Neutrophil (primary cell): ENCODE data around the gene MARK4.
"Not testable (repeated sequence)": the region's sequence is repeated elsewhere in the genome, so short reads cannot be mapped to it uniquely, and the experiment has no call there.

Experiments
- H3K27ac ChIP-seq: fragments of 200-600 bp; sonication (generic); 2 replicates; pipeline ENCODE4 v1.5.1; 2016; ENCODE audit warnings: mild to moderate bottlenecking, moderate library complexity
- H3K27me3 ChIP-seq: fragments of 200-600 bp; sonication (generic); 2 replicates; pipeline ENCODE4 v1.6.0; 2016; ENCODE audit warnings: mild to moderate bottlenecking
- H3K36me3 ChIP-seq: fragments of 200-600 bp; sonication (generic); 2 replicates; pipeline ENCODE4 v1.5.1; 2017
- H3K4me1 ChIP-seq, 2 experiments: fragments of 200-600 bp in 1 of 2; sonication (generic) in 1 of 2; 1 replicate in 1 of 2; 2 replicates in 1 of 2; pipeline versions ENCODE4 v1.5.1 to v1.6.1; 2013 to 2016; ENCODE audit warnings: low read depth in 1 of 2, low read length in 1 of 2, mild to moderate bottlenecking in 1 of 2, moderate library complexity in 1 of 2; ENCODE audit not compliant: control insufficient read depth in 1 of 2, insufficient read depth in 1 of 2
- H3K4me3 ChIP-seq, 2 experiments: fragments of 200-600 bp in 1 of 2; sonication (generic) in 1 of 2; 1 replicate in 1 of 2; 2 replicates in 1 of 2; pipeline ENCODE4 v1.5.1; 2013 to 2016; ENCODE audit warnings: low read depth in 1 of 2, low read length in 1 of 2, mild to moderate bottlenecking in 1 of 2, moderate library complexity in 1 of 2
- H3K9me3 ChIP-seq: fragments of 200-600 bp; sonication (generic); 2 replicates; pipeline ENCODE4 v1.5.1; 2016
- TF ChIP-seq, protein P1 (sequence below): fragments of 200-600 bp; sonication (generic); IDR thresholded peaks from 2 replicates; pipeline ENCODE4 v1.5.1; 2016; ENCODE audit warnings: antibody characterized with exemption

Gene MARK4

DNA sequence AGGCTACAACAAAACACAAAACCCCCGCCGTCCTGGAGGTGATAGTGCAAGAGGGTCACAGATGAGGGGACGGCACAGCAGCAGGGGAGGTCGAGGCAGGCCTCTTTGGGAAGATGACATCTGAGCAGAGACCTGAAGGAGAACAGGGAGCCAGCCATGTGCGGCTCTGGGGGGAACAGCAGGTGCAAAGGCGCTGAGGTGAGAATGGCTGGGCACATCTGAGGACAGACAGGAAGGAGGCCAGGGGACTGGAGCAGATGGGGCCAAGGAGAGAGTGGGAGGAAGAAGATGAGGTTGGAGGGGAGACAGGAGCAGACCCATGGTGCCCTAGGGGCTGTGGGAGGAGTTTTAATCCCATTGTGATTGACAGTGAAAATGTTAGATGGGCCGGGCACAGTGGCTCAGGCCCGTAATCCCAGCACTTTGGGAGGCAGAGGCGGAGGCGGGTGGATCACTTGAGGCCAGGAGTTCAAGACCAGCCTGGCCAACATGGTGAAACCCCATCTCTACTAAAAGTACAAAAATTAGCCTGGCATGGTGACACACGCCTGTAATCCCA, 73.4 kb downstream of the MARK4 start:
- Histone ChIP-seq H3K9me3 (no peaks in the 10 kb centered on the region), H3K36me3 (no peaks in the 10 kb centered on the region), H3K27ac (no peak overlapping the region), H3K4me1 (no peaks in the 10 kb centered on the region), H3K4me3 (no peak overlapping the region), H3K27me3 (peaks cover 42% of the 10 kb centered on the region)
- TF ChIP-seq, protein P1, sequence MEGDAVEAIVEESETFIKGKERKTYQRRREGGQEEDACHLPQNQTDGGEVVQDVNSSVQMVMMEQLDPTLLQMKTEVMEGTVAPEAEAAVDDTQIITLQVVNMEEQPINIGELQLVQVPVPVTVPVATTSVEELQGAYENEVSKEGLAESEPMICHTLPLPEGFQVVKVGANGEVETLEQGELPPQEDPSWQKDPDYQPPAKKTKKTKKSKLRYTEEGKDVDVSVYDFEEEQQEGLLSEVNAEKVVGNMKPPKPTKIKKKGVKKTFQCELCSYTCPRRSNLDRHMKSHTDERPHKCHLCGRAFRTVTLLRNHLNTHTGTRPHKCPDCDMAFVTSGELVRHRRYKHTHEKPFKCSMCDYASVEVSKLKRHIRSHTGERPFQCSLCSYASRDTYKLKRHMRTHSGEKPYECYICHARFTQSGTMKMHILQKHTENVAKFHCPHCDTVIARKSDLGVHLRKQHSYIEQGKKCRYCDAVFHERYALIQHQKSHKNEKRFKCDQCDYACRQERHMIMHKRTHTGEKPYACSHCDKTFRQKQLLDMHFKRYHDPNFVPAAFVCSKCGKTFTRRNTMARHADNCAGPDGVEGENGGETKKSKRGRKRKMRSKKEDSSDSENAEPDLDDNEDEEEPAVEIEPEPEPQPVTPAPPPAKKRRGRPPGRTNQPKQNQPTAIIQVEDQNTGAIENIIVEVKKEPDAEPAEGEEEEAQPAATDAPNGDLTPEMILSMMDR = no peak

DNA sequence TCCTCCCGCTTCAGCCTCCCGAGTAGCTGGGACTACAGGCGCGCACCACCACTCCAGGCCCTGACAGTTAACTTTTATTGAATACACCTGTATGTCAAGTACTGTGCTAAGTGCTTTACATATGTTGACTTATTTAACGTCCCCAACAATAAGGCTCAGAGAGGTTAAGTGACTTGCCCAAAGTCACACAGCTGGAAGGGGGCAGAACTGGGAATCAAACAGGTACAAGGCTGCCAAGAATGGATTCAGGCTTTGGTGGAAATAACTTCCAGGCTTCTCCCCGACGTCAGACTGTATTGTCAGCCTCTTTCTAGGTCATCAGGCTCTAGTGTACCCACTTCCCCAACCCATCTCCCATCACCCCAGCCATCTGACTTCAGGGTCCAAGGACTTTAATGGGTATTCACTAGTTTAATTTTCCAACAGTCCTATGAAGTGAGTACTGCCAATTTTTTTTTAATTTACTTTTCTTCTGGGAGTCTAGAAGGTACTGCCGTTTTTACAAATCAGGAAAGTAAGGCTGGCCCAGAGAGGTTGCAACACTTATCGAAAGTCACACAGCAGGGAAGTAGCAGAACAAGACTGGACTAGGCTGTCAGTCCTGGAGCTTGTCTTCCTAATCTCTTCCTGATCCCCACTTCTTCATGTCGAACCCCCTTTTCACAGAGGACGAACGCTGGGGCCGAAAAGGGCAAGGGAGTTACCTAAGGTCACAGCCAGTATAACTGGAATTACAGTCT, 76.5 kb downstream of the MARK4 start:
- Histone ChIP-seq H3K9me3 (no peaks in the 10 kb centered on the region), H3K27me3 (peaks cover 32% of the 10 kb centered on the region), H3K36me3 (no peaks in the 10 kb centered on the region), H3K27ac (no peak overlapping the region), H3K4me3 (no peak overlapping the region), H3K4me1 (no peaks in the 10 kb centered on the region)
- TF ChIP-seq, protein P1 = no peak

DNA sequence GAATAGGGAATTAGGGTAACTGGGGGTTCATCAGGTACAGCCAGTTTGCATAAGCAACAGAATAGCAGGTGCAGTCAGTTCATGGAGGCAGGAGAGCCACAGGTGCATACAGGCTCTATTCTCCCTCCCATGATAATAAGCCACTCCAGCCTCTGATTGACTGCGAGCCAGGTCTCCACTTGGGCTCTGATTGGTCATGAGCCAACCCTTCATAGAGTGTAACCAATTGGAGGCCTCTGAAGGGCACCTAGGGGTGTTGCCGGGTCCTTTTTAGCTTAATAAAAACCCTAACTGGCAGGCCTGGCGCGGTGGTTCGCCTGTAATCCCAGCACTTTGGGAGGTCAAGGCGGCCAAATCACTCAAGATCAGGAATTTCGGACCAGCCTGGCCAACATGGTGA, 80.3 kb downstream of the MARK4 start:
- TF ChIP-seq, protein P1 = no peak
- H3K27ac ChIP-seq = no peak overlapping the region
- peaks cover 6% of the 10 kb centered on the region for H3K27me3 ChIP-seq
- H3K36me3 ChIP-seq = no peaks in the 10 kb centered on the region
- H3K9me3 ChIP-seq = no peaks in the 10 kb centered on the region
- no peak overlapping the region for H3K4me3 ChIP-seq
- no peaks in the 10 kb centered on the region for H3K4me1 ChIP-seq

DNA sequence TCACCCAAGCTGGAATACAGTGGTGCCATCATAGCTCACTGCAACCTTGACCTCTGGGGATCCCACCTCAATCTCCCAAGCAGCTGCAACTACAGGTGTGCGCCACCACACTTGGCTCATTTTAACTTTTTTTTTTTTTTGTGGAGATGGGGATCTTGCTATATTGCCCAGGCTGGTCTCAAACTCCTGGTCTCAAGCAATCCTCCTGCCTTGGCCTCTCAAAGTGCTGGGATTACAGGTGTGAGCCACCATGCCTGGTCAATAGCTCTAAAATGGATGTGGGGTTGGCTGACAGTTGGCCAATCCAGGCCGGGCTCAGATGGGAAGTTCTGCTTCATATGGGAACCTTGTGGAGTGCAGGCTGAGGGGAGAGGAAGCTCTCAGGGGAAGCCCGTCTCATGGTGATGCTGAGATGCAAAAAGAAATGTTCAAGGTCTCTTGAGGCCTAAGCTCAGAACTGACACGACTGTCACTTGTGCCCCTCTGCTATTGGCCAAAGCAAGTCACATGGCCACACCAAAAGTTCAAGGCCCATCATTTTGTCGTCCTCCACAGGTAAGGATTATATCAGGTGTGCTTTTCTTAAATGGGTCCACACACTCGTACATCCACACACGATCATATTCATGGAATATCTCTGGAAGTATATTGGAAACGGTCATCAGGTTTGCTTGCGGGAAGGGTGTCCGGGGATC, 82.7 kb downstream of the MARK4 start:
- TF ChIP-seq, protein P1 = no peak
- peaks cover 0 to 4% of the 10 kb centered on the region in 2 experiments for H3K4me1 ChIP-seq
- peaks cover 10% of the 10 kb centered on the region for H3K27me3 ChIP-seq
- H3K27ac ChIP-seq = no peak overlapping the region
- H3K36me3 ChIP-seq = no peaks in the 10 kb centered on the region
- no peak overlapping the region for H3K4me3 ChIP-seq
- no peaks in the 10 kb centered on the region for H3K9me3 ChIP-seq

DNA sequence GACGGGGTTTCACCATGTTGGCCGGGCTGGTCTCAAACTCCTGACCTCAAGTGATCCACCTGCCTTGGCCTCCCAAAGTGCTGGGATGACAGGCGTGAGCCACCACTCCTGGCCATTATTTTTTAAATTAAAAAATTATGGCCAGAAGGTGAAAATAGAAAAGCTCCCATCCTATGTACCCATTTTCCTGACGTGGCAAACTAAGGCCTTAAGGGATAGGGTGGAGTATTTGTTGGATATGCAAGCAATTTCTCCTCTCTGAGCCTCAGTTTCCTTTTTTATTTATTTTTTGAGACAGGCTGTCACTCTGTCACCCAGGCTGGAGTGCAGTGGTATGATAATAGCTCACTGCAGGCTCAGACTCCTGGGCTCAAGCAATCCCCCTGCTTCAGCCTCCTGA, 83.8 kb downstream of the MARK4 start:
- not testable (repeated sequence) for H3K9me3 ChIP-seq, H3K4me3 ChIP-seq, H3K27ac ChIP-seq, H3K36me3 ChIP-seq, H3K4me1 ChIP-seq
- peaks cover 21% of the 10 kb centered on the region for H3K27me3 ChIP-seq

DNA sequence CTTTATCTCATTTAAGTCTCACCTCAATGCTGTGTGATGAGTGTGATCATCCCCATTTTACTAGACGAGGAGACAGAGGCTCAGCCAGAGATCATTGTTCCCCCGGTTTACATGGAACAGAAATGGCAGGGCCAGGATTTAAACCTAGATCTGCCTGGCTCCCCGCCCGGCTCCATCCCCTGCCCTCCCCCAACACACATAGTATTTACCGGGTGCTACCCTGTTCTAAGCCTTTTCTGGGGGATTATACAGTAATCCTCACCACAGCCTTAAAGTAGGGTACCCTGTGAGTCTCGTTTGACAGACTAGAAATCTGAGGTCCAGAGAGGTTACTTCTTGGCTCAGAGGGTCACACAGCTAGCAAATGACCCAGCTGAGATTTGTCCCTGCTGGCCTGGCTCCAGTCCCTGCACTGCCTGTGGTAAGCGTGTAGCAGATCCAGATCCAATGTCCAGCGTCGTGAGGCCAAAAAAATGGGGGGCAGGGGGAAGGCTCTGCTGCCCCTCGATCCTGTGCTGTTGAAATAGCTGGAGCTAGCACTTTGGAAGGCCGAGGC, 85.7 kb downstream of the MARK4 start:
- H3K4me1 ChIP-seq = peaks cover 0 to 12% of the 10 kb centered on the region in 2 experiments
- no peak overlapping the region for H3K4me3 ChIP-seq
- no peaks in the 10 kb centered on the region for H3K36me3 ChIP-seq
- TF ChIP-seq, protein P1 = no peak
- H3K9me3 ChIP-seq = no peaks in the 10 kb centered on the region
- no peak overlapping the region for H3K27ac ChIP-seq
- peaks cover 40% of the 10 kb centered on the region for H3K27me3 ChIP-seq
